GM10266 (cell line): ENCODE results near the gene PCDHGA4.
A peak's percentile ranks its signal among the peaks of the same experiment; 100 is the strongest.
"Not testable (repeated sequence)": the region's sequence is repeated elsewhere in the genome, so short reads cannot be mapped to it uniquely, and the experiment has no call there.

Experiments
- DNase-seq: peaks from one replicate; pipeline ENCODE4 v3.0.0; 2012; ENCODE audit errors: extremely low spot score
- TF ChIP-seq, protein P1 (sequence below): IDR thresholded peaks from 2 replicates; pipeline ENCODE4 v1.5.1; 2012; ENCODE audit warnings: mild to moderate bottlenecking, low read depth; ENCODE audit not compliant: control insufficient read depth, insufficient read depth; ENCODE audit errors: missing control alignments

Gene PCDHGA4

DNA sequence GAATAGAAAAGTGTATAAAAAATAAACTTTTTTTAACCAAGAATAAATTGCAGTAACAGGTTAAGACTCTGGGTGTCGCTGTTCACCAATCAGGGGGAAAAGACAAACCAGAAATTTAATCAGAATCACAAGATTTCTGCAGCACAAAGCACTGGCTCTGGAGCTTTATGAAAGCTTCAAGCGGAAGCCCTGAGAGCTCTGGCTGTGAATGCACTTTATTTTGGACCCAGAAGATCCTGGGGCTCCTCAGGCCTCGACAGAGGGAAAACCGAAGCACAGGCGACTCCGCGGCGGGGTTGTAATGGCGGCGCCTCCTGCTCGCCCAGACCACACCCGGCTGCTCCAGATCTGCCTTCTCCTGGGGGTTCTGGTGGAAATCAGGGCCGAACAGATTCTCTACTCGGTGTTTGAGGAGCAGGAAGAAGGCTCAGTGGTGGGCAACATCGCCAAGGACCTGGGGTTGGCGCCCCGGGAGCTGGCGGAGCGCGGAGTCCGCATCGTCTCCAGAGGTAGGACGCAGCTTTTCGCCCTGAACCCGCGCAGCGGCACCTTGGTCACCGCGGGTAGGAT lies at the start of gene PCDHGA4:
TSS of gene PCDHGA4 (plus strand) at position 122 of the 570 bp plus-strand sequence. CDS start at position 209, 87 bp downstream.
- no peak for DNase-seq
- TF ChIP-seq, protein P1, sequence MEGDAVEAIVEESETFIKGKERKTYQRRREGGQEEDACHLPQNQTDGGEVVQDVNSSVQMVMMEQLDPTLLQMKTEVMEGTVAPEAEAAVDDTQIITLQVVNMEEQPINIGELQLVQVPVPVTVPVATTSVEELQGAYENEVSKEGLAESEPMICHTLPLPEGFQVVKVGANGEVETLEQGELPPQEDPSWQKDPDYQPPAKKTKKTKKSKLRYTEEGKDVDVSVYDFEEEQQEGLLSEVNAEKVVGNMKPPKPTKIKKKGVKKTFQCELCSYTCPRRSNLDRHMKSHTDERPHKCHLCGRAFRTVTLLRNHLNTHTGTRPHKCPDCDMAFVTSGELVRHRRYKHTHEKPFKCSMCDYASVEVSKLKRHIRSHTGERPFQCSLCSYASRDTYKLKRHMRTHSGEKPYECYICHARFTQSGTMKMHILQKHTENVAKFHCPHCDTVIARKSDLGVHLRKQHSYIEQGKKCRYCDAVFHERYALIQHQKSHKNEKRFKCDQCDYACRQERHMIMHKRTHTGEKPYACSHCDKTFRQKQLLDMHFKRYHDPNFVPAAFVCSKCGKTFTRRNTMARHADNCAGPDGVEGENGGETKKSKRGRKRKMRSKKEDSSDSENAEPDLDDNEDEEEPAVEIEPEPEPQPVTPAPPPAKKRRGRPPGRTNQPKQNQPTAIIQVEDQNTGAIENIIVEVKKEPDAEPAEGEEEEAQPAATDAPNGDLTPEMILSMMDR, result peak; percentile 7

DNA sequence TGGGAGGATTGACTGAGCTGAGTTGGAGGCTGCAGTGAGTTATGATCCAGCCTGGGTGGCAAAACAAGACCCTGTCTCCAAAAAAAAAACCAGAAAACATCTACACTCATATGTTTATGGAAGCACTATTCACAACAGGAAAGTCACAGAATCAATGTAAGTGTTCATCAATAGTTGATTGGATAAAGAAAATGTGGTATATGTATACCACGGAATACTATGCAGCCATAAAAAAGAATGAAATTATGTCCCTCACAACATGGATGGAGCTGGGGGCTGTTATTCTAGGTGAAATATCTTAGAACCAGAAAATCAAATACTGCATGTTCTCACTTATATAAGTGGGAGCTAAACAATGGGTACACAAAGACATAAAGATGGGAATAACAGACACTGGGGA lies 48.2 kb upstream of the PCDHGA4 start:
- no peak for DNase-seq
- TF ChIP-seq, protein P1, result no peak

DNA sequence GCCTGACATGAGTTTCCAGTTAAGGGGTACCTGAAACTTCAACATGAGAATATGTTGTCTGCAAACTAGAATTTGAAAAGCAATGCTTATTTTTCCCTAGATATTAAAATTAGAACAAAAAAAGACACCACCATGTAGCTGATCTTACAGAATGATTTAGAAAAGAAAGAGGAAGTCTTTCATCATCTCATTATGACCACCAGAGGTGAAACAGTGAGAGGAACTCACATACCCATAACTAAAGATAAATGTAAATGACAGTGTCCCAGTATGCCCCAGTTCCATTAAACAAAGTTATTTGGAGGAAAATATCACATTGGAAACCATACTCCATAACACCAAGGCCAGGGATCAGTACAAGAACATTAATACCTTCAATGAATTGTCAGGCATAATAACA lies 41.1 kb upstream of the PCDHGA4 start:
- TF ChIP-seq, protein P1, result no peak
- DNase-seq, result no peak

DNA sequence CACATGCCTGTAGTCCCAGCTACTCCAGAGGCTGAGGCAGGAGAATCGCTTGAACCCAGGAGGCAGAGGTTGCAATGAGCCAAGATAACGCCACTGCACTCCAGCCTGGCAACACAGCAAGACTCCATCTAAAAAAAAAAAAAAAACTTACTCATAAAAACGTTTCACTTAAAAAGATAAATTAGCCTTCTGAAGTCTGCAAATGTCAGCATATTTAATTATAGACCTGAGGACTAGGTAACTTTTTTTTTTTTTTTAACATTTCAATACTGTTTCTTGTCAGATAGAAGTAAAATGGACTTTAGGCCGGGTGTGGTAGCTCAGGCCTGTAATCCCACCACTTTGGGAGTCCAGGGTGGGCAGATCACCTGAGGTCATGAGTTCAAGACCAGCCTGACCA lies 37.9 kb upstream of the PCDHGA4 start:
- DNase-seq, result not testable (repeated sequence)

DNA sequence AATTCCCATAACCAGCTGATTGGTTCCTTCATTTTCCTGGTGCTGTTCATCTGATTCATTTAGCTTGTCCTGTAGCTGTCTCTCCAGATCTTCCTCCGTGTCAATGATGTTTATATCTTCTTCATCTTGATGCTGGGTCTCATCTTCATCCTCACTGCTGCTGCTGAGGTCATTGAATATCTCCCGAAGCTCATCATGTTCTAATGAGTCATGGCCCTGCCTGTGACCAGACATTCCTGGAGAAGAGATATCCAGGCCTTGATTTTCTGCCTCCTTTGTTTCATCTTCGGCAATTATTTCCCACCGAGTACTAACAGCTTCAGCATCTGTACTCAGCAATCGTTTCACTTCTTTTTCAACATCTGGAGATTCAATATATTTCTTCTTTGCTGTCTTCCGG lies 35.6 kb upstream of the PCDHGA4 start:
- TF ChIP-seq, protein P1, result no peak
- no peak for DNase-seq

DNA sequence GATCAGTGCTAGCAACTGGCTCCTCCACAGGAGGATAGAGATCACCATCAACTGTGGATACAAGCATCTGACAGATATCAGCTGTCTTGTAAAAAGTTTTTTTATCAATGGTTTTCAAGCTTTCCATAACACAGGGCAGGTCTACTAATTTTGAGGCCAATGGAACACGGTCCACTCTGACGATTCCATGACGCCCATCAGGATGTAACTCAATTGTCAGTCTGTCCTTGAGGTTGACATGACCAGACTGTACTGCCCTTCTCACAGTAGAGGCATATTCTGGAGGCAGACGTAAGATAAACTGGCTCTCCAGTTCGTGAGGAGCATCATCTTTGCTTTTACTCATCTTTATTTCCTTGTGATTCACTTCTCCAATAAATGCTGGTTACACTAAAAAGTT lies 35.1 kb upstream of the PCDHGA4 start:
- no peak for DNase-seq
- TF ChIP-seq, protein P1, result no peak

DNA sequence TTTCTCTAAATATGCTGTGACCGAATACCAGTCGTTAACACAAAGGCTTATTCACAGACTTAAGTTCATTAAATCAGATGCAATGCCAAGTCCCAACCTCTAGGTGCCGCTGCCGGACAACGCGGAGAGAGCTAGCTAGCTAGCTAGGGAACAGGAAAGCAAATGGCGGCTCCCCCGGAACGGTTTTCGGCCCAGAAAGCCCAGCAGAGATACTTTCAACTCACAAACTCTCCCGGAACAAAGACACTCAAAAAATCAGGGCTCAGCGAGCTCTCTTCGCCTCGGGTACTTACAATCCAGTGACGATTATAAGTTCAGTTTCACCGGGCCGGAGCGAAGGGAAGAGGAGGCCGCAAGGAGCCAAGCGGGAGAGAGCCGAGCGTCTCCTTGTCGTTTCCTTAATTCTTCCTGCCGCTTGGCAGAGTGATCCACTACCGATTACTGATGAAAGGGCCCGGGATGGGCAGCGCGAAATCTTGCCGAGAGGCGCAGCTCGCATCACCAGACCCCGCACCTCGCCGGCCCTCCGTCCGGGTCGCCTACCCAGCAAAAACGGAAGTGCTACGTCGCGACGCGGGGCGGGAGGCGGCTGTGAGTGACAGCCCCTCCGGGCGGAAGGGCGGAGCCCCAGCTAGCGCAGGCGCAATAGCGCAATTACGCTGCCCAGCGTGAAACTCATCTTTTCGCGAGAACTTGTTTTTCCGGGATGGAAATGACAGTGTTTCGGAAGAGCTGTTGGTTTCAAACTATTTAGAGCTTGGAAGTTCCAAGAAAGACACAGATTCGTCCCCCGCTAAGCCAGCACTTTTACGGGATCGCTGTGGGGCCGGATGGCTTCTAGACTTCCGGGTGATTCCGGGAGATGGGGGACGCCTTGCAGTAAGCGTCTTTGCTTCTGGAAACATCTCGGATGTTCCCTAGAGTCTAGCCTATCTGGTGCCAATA lies 34.3 kb upstream of the PCDHGA4 start, which contains the start of gene TAF7:
TSS of gene TAF7 (minus strand) at position 560 of the 945 bp plus-strand sequence. CDS start 740 bp downstream, outside the sequence.
- peak; percentile 93 for DNase-seq
- TF ChIP-seq, protein P1, result peak; percentile 97
